ENCODE measurements around the gene SH2B3. TPM values are rescaled to one million over a fixed set of nuclear protein-coding genes. Genes with fewer than 3 reads are reported as not detected.

SH2B3 gene
- total and polyA plus RNA-seq, 2 experiments from 2014 or later: 8.1 to 59.3 TPM

DNA sequence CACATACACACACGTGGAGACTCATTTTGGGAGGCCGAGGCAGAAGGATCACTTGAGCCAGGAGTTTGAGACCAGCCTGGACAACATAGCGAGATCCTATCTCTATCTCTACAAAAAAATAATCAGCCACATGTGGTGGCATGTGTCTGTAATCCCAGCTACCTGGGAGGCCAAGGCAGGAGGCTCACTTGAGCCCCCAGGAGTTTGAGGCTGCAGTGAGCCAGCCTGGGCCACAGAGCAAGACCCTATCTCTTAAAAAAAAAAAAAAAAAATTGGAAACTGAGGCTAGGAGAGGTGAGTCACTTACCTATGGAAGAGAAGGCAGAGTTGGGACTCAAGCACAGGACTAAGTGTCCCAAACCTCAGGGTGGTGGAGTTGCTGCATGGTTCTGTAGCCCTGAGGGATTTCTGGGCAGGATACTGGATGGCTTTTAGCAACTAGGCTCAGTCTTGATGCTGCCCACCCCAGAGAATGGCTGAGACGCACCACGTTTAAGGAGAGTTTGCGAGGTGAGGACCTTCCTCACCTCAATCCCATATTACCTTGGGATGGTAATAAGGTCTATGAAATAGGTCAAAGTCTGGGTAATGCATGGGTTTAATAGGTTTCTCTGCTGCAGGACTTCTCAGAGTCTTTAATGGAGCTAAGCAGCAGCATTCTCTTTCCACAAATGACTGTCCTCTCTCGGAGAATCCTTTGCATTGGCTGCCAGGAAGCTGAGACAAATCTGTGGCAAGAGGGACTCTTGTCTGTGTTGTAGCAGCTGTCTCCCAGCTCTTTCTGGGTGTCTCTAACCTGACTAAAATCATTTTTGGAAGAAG, 35.6 kb downstream of the SH2B3 start (continued):
- TF ChIP-seq, protein P1, sequence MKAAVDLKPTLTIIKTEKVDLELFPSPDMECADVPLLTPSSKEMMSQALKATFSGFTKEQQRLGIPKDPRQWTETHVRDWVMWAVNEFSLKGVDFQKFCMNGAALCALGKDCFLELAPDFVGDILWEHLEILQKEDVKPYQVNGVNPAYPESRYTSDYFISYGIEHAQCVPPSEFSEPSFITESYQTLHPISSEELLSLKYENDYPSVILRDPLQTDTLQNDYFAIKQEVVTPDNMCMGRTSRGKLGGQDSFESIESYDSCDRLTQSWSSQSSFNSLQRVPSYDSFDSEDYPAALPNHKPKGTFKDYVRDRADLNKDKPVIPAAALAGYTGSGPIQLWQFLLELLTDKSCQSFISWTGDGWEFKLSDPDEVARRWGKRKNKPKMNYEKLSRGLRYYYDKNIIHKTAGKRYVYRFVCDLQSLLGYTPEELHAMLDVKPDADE (IDR thresholded peaks at IDR 0.05): no peak
- TF ChIP-seq EZH2phosphoT487 (IDR thresholded peaks at IDR 0.05; ENCODE audit: unreplicated experiment): no peak

DNA sequence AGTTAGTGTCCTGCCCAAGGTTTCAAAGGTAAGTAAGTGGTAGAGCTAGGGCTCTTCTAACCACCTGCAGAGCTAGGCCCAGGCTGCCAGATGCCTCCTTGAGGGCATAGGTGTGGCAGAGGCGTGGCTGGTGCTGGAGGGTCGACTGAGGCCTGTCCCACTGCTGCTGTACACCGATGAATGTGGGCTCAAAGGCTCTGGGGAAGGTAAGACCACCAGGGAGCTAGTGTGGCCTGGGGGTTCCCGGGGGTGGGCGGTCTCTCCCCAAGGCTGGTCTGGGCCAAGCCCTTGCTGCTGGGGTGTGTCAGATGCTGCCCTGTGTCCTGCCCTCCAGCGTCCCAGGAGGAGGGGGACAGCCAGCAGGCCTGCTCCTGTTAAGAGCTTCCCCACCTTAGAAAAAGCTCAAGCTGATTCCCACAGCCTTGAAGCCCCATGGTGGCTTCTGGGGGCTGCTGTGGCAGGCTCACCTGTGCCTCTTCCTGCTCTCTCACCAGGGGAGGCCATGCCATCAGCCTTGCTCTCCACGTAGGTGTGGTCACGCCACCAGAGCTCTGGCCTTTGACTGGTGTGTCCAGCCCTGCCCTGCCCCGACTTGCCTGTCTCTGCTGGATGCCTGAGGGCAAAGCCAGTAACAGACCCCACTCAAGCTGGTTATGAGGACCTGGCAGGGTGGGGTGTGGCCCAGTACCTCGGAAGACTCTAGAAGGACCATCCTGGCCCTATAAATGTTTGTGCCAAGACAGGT, 36.8 kb downstream of the SH2B3 start:
- H2AFZ ChIP-seq: no peak overlapping the region
- Mint-ChIP-seq H3K4me1 (peaks cover 48% of the 10 kb centered on the region), H3K27ac (peak overlapping the region; percentile 76), H3K36me3 (ENCODE audit: low read depth) (peaks cover 35% of the 10 kb centered on the region), H3K27me3 (ENCODE audit: insufficient read depth, low read depth, poor library complexity) (peaks cover 27% of the 10 kb centered on the region), H3K9me3 (no peaks in the 10 kb centered on the region; the same call in 1 of the 3 replicates), H3K4me3 (no peak overlapping the region)
- no peak overlapping the region for H3K4me3 ChIP-seq
- H3K9me2 ChIP-seq (ENCODE audit: insufficient read depth): no peaks in the 10 kb centered on the region
- peaks cover 60% of the 10 kb centered on the region for H3K79me2 ChIP-seq (replicated peaks; ENCODE audit: insufficient read depth)
- DNase-seq (ENCODE audit: low spot score) (no peak), ATAC-seq (no peak)
- H3K4me1 ChIP-seq (ENCODE audit: insufficient read depth): peaks cover 18% of the 10 kb centered on the region
- H4K20me1 ChIP-seq (replicated peaks; ENCODE audit: insufficient read depth): peaks cover 25% of the 10 kb centered on the region
- TF ChIP-seq POLR2AphosphoS5 (IDR thresholded peaks at IDR 0.05; ENCODE audit: low read depth) (peak; percentile 1), EZH2 (IDR thresholded peaks at IDR 0.05; ENCODE audit: low read depth, unreplicated experiment) (no peak), CREB1 (CRISPR knock-in tag; IDR thresholded peaks at IDR 0.05; ENCODE audit: low read depth) (no peak), NANOG (IDR thresholded peaks at IDR 0.05; ENCODE audit: borderline replicate concordance) (no peak)
- peak overlapping the region; percentile 59; the same call in 1 of the 2 replicates for H3K27ac ChIP-seq (ENCODE audit: low read depth)
- no peaks in the 10 kb centered on the region for H3K27me3 ChIP-seq (ENCODE audit: insufficient read depth)
- no peaks in the 10 kb centered on the region; the same call in 1 of the 2 replicates for H3K36me3 ChIP-seq (ENCODE audit: insufficient read depth)
- peaks cover 18% of the 10 kb centered on the region for H3F3A ChIP-seq (replicated peaks; ENCODE audit: low read depth)
- H3K4me2 ChIP-seq: no peak overlapping the region

DNA sequence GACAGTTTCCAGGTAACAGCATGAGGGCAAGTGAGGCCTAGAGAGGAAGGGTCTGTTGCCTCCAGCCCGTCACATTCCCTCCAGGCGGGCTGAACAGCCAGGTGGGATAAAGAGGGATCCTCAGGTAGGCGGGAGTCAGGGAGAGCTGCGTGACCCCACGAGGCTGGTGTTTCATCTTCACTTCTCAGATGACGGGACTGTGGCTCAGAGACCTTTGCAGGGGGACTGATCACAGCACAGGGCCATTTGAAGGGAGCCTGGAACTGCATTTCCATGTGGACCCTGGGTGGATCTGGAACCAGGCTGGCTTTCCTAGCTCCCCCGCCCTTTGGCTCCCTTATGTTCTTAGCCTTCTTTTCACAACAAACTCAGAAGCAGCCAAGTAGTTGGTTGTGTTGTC, 37.4 kb downstream of the SH2B3 start:
- H3K79me2 ChIP-seq (replicated peaks; ENCODE audit: insufficient read depth): peaks cover 54% of the 10 kb centered on the region
- H3K4me3 ChIP-seq: no peak overlapping the region
- Mint-ChIP-seq H3K9me3 (no peaks in the 10 kb centered on the region; the same call in 2 of the 3 replicates), H3K27me3 (ENCODE audit: insufficient read depth, low read depth, poor library complexity) (peaks cover 31% of the 10 kb centered on the region), H3K4me3 (no peak overlapping the region), H3K36me3 (ENCODE audit: low read depth) (peaks cover 41% of the 10 kb centered on the region), H3K4me1 (peaks cover 42% of the 10 kb centered on the region), H3K27ac (peak overlapping the region; percentile 76)
- H2AFZ ChIP-seq: no peak overlapping the region
- no peaks in the 10 kb centered on the region for H3K27me3 ChIP-seq (ENCODE audit: insufficient read depth)
- peaks cover 12% of the 10 kb centered on the region for H3K4me1 ChIP-seq (ENCODE audit: insufficient read depth)
- peaks cover 25% of the 10 kb centered on the region for H4K20me1 ChIP-seq (replicated peaks; ENCODE audit: insufficient read depth)
- H3K27ac ChIP-seq (ENCODE audit: low read depth): peak overlapping the region; percentile 59; the same call in 1 of the 2 replicates
- no peak overlapping the region for H3K4me2 ChIP-seq
- no peaks in the 10 kb centered on the region for H3K9me2 ChIP-seq (ENCODE audit: insufficient read depth)
- H3F3A ChIP-seq (replicated peaks; ENCODE audit: low read depth): peaks cover 21% of the 10 kb centered on the region
- DNase-seq (ENCODE audit: low spot score) (no peak), ATAC-seq (no peak)
- H3K36me3 ChIP-seq (ENCODE audit: insufficient read depth): peaks cover 5% of the 10 kb centered on the region; the same call in 1 of the 2 replicates
- TF ChIP-seq JUNB (IDR thresholded peaks at IDR 0.05; ENCODE audit: unreplicated experiment): no peak
- TF ChIP-seq ZNF114 (CRISPR knock-in tag; IDR thresholded peaks at IDR 0.05): no peak
- TF ChIP-seq EZH2 (IDR thresholded peaks at IDR 0.05; ENCODE audit: low read depth, unreplicated experiment): no peak
- TF ChIP-seq POLR2AphosphoS5 (IDR thresholded peaks at IDR 0.05; ENCODE audit: low read depth): no peak
- no peak for TF ChIP-seq NANOG (IDR thresholded peaks at IDR 0.05; ENCODE audit: borderline replicate concordance)
- TF ChIP-seq, protein P2, sequence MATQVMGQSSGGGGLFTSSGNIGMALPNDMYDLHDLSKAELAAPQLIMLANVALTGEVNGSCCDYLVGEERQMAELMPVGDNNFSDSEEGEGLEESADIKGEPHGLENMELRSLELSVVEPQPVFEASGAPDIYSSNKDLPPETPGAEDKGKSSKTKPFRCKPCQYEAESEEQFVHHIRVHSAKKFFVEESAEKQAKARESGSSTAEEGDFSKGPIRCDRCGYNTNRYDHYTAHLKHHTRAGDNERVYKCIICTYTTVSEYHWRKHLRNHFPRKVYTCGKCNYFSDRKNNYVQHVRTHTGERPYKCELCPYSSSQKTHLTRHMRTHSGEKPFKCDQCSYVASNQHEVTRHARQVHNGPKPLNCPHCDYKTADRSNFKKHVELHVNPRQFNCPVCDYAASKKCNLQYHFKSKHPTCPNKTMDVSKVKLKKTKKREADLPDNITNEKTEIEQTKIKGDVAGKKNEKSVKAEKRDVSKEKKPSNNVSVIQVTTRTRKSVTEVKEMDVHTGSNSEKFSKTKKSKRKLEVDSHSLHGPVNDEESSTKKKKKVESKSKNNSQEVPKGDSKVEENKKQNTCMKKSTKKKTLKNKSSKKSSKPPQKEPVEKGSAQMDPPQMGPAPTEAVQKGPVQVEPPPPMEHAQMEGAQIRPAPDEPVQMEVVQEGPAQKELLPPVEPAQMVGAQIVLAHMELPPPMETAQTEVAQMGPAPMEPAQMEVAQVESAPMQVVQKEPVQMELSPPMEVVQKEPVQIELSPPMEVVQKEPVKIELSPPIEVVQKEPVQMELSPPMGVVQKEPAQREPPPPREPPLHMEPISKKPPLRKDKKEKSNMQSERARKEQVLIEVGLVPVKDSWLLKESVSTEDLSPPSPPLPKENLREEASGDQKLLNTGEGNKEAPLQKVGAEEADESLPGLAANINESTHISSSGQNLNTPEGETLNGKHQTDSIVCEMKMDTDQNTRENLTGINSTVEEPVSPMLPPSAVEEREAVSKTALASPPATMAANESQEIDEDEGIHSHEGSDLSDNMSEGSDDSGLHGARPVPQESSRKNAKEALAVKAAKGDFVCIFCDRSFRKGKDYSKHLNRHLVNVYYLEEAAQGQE (IDR thresholded peaks at IDR 0.05; ENCODE audit: unreplicated experiment): no peak

All from GM23338 (cell line).